OCI-LY1 (cell line): ENCODE data around the gene SCPEP1.

Experiments used
- H2AFZ ChIP-seq: fragments of 200-600 bp; sonication (generic), shearing (Covaris generic); 2 replicates; pipeline ENCODE4 v1.6.0; 2014; ENCODE audit warnings: antibody characterized with exemption, mild to moderate bottlenecking, low read length
- H3F3A ChIP-seq: fragments of 200-600 bp; sonication (generic), shearing (Covaris generic); 2 replicates; pipeline ENCODE4 v1.6.0; 2014; ENCODE audit warnings: mild to moderate bottlenecking, antibody characterized with exemption, low read length, moderate library complexity; ENCODE audit not compliant: insufficient read depth
- H3K27ac ChIP-seq: fragments of 200-600 bp; sonication (generic); 2 replicates; pipeline ENCODE4 v1.5.1; 2014; ENCODE audit warnings: low read length, mixed run types, mild to moderate bottlenecking, low read depth; ENCODE audit not compliant: poor library complexity, severe bottlenecking
- H3K27me3 ChIP-seq: fragments of 200-600 bp; sonication (generic); 2 replicates; pipeline ENCODE4 v1.6.0; 2014; ENCODE audit warnings: antibody characterized with exemption, mild to moderate bottlenecking, low read length, moderate library complexity; ENCODE audit not compliant: insufficient read depth
- H3K36me3 ChIP-seq: fragments of 200-600 bp; sonication (generic); 2 replicates; pipeline ENCODE4 v1.6.1; 2014; ENCODE audit warnings: mild to moderate bottlenecking, antibody characterized with exemption, low read length, moderate library complexity, mixed read lengths; ENCODE audit not compliant: insufficient read depth
- H3K4me1 ChIP-seq: fragments of 200-600 bp; sonication (generic); 2 replicates; pipeline ENCODE4 v1.5.1; 2014; ENCODE audit warnings: mild to moderate bottlenecking, low read length, moderate library complexity; ENCODE audit not compliant: insufficient read depth, severe bottlenecking
- H3K4me2 ChIP-seq: fragments of 200-600 bp; sonication (generic), shearing (Covaris generic); 2 replicates; pipeline ENCODE4 v1.6.1; 2014; ENCODE audit warnings: low read length
- H3K4me3 ChIP-seq: fragments of 200-600 bp; sonication (generic); 2 replicates; pipeline ENCODE4 v1.5.1; 2014; ENCODE audit warnings: low read length, low read depth, mild to moderate bottlenecking, mixed read lengths; ENCODE audit not compliant: poor library complexity, severe bottlenecking
- H3K79me2 ChIP-seq: fragments of 200-600 bp; shearing (Covaris generic); 2 replicates; pipeline ENCODE4 v1.6.1; 2016; ENCODE audit warnings: mixed run types, low read length, mixed read lengths; ENCODE audit not compliant: insufficient read depth
- H3K9ac ChIP-seq: fragments of 200-600 bp; sonication (generic), shearing (Covaris generic); 2 replicates; pipeline ENCODE4 v1.6.1; 2014; ENCODE audit warnings: mild to moderate bottlenecking, low read length, mixed read lengths
- H3K9me2 ChIP-seq: fragments of 200-600 bp; sonication (generic), shearing (Covaris generic); 2 replicates; pipeline ENCODE4 v1.6.1; 2014; ENCODE audit warnings: low read depth, mild to moderate bottlenecking, low read length, mixed read lengths
- H3K9me3 ChIP-seq: fragments of 200-600 bp; shearing (Covaris generic); 2 replicates; pipeline ENCODE4 v1.6.1; 2014; ENCODE audit warnings: low read length, mixed read lengths
- H4K20me1 ChIP-seq: fragments of 200-600 bp; sonication (generic), shearing (Covaris generic); 2 replicates; pipeline ENCODE4 v1.6.0; 2016; ENCODE audit warnings: mild to moderate bottlenecking, low read length; ENCODE audit not compliant: insufficient read depth
- EZH2 ChIP-seq: fragments of 200-600 bp; sonication (generic), shearing (Covaris generic); IDR thresholded peaks from 2 replicates; pipeline ENCODE4 v1.8.0; 2017; ENCODE audit warnings: borderline replicate concordance, mixed run types, mild to moderate bottlenecking, antibody characterized with exemption, low read length, moderate library complexity, mixed read lengths
- TF ChIP-seq, protein P1 (sequence below): fragments of 200-600 bp; sonication (generic), shearing (Covaris generic); IDR thresholded peaks from 2 replicates; pipeline ENCODE4 v1.5.1; 2017; ENCODE audit warnings: mild to moderate bottlenecking, antibody characterized with exemption, low read length, moderate library complexity, mixed read lengths

SCPEP1 gene

DNA sequence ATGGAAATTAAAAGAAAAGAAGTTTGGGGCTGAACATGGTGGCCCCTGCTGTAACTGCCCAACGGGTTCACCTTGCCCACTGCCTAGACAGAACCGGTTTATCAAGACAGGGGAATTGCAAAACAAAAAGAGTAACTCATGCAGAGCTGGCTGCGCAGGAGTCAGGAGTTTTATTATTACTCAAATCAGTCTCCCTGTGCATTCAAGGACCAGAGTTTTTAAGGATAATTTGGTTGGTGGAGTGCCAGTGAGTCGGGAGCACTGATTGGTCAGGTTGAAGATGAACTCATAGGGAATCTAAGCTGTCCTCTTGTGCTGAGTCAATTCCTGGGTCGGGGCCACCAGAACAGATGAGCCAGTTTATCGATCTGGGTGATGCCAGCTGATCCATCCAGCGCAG lies 4.4 kb upstream of the SCPEP1 start:
- Histone ChIP-seq H3K9me3 (peaks cover 3% of the 10 kb centered on the region), H4K20me1 (no peaks in the 10 kb centered on the region), H3K27me3 (no peaks in the 10 kb centered on the region; the same call in 1 of the 2 replicates), H3K79me2 (no peaks in the 10 kb centered on the region), H3K9me2 (no peaks in the 10 kb centered on the region), H3K36me3 (no peaks in the 10 kb centered on the region; the same call in 1 of the 2 replicates), H3K9ac (no peak overlapping the region), H3K4me3 (no peak overlapping the region), H3F3A (no peaks in the 10 kb centered on the region), H3K27ac (no peak overlapping the region), H3K4me2 (no peak overlapping the region), H3K4me1 (peaks cover 8% of the 10 kb centered on the region), H2AFZ (no peak overlapping the region)
- TF ChIP-seq, protein P1, sequence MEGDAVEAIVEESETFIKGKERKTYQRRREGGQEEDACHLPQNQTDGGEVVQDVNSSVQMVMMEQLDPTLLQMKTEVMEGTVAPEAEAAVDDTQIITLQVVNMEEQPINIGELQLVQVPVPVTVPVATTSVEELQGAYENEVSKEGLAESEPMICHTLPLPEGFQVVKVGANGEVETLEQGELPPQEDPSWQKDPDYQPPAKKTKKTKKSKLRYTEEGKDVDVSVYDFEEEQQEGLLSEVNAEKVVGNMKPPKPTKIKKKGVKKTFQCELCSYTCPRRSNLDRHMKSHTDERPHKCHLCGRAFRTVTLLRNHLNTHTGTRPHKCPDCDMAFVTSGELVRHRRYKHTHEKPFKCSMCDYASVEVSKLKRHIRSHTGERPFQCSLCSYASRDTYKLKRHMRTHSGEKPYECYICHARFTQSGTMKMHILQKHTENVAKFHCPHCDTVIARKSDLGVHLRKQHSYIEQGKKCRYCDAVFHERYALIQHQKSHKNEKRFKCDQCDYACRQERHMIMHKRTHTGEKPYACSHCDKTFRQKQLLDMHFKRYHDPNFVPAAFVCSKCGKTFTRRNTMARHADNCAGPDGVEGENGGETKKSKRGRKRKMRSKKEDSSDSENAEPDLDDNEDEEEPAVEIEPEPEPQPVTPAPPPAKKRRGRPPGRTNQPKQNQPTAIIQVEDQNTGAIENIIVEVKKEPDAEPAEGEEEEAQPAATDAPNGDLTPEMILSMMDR: no peak
- TF ChIP-seq EZH2: no peak

DNA sequence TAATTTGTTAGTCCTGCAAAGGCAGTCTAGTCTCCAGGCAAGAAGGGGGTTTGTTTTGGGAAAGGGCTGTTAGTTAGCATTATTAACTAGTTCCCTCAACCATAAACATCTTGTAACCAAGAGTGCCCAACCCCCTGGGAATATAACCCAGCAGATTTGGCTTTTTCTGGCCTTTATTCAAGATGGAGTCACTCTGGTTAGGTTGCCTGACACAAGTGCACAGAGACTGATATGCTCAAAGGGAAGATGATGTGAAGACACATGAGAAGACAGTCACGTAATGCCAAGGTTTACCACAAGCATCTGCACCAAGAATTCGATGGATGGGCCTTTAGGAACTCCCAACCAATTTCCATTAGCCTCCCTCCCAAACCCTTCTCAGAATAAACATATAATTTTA lies 3.9 kb upstream of the SCPEP1 start:
- Histone ChIP-seq H3K9me2 (no peaks in the 10 kb centered on the region), H3F3A (no peaks in the 10 kb centered on the region), H3K36me3 (no peaks in the 10 kb centered on the region; the same call in 1 of the 2 replicates), H3K9me3 (peaks cover 3% of the 10 kb centered on the region), H3K27me3 (no peaks in the 10 kb centered on the region; the same call in 1 of the 2 replicates), H4K20me1 (no peaks in the 10 kb centered on the region), H2AFZ (no peak overlapping the region), H3K4me3 (no peak overlapping the region), H3K4me1 (peaks cover 14% of the 10 kb centered on the region), H3K27ac (no peak overlapping the region), H3K79me2 (no peaks in the 10 kb centered on the region), H3K4me2 (no peak overlapping the region), H3K9ac (no peak overlapping the region)
- TF ChIP-seq, protein P1: no peak
- no peak for TF ChIP-seq EZH2

DNA sequence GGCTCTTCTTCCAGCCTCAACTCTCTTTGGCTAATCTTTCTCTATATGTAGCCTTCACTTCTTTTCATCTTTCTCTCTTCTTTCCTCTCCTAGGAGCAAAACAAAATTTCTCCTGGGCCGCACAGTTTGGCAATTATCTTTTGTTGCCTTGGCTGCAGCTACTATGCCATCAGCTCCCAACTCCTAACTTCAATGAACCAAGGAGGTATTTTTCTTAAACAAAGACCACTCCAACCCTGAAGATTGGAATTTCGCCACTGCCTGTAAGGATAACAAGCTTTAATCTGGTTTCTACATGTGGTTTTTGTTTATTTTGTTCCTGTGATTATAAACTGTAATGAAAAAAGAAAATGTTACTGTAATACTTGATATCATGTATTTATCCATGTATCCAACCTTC lies 2.3 kb upstream of the SCPEP1 start:
- no peak overlapping the region for H3K4me3 ChIP-seq
- no peaks in the 10 kb centered on the region for H3F3A ChIP-seq
- H3K9me3 ChIP-seq: peaks cover 3% of the 10 kb centered on the region
- H3K9me2 ChIP-seq: no peaks in the 10 kb centered on the region
- TF ChIP-seq, protein P1: no peak
- TF ChIP-seq EZH2: no peak
- H3K9ac ChIP-seq: no peak overlapping the region
- no peak overlapping the region for H2AFZ ChIP-seq
- peaks cover 19% of the 10 kb centered on the region for H3K4me1 ChIP-seq
- no peaks in the 10 kb centered on the region for H3K79me2 ChIP-seq
- H3K4me2 ChIP-seq: no peak overlapping the region
- H3K27me3 ChIP-seq: no peaks in the 10 kb centered on the region; the same call in 1 of the 2 replicates
- no peak overlapping the region for H3K27ac ChIP-seq
- no peaks in the 10 kb centered on the region for H4K20me1 ChIP-seq
- H3K36me3 ChIP-seq: no peaks in the 10 kb centered on the region; the same call in 1 of the 2 replicates
